HL-60 (cell line): ENCODE measurements around the gene NFAT5.

Experiments
- POLR2AphosphoS5 ChIP-seq: IDR thresholded peaks from 2 replicates; pipeline ENCODE4 v1.6.1; 2012; ENCODE audit warnings: low read depth
- TF ChIP-seq, protein P1 (sequence below): IDR thresholded peaks from one replicate; pipeline ENCODE4 v1.5.1; 2011; ENCODE audit warnings: low read length, control low read depth, inconsistent platforms; ENCODE audit not compliant: insufficient read depth
- TF ChIP-seq, protein P2 (sequence below): IDR thresholded peaks from 2 replicates; pipeline ENCODE4 v1.6.1; 2012; ENCODE audit warnings: low read depth; ENCODE audit not compliant: insufficient replicate concordance

DNA sequence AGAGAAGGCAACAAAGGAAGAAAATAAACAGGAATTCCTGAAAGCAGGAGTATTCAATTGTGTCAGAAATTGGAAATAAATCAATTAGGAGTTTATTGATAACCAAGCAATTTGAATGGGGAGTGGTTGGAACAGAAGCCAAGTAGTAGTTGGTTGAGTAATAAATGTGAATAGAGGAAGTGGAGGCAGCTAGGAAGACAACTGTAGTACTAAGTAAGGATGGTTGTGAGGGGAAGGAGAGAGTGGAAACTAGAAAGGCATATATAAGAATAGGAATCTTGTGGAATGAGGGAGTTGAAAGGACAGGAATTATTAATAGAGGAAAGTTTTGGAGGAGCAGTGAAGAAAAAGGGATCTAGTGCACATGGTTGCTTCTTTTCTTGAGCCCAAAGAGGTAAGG, 34.4 kb downstream of the NFAT5 start:
- TF ChIP-seq, protein P1, sequence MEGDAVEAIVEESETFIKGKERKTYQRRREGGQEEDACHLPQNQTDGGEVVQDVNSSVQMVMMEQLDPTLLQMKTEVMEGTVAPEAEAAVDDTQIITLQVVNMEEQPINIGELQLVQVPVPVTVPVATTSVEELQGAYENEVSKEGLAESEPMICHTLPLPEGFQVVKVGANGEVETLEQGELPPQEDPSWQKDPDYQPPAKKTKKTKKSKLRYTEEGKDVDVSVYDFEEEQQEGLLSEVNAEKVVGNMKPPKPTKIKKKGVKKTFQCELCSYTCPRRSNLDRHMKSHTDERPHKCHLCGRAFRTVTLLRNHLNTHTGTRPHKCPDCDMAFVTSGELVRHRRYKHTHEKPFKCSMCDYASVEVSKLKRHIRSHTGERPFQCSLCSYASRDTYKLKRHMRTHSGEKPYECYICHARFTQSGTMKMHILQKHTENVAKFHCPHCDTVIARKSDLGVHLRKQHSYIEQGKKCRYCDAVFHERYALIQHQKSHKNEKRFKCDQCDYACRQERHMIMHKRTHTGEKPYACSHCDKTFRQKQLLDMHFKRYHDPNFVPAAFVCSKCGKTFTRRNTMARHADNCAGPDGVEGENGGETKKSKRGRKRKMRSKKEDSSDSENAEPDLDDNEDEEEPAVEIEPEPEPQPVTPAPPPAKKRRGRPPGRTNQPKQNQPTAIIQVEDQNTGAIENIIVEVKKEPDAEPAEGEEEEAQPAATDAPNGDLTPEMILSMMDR: no peak
- TF ChIP-seq POLR2AphosphoS5: no peak
- TF ChIP-seq, protein P2, sequence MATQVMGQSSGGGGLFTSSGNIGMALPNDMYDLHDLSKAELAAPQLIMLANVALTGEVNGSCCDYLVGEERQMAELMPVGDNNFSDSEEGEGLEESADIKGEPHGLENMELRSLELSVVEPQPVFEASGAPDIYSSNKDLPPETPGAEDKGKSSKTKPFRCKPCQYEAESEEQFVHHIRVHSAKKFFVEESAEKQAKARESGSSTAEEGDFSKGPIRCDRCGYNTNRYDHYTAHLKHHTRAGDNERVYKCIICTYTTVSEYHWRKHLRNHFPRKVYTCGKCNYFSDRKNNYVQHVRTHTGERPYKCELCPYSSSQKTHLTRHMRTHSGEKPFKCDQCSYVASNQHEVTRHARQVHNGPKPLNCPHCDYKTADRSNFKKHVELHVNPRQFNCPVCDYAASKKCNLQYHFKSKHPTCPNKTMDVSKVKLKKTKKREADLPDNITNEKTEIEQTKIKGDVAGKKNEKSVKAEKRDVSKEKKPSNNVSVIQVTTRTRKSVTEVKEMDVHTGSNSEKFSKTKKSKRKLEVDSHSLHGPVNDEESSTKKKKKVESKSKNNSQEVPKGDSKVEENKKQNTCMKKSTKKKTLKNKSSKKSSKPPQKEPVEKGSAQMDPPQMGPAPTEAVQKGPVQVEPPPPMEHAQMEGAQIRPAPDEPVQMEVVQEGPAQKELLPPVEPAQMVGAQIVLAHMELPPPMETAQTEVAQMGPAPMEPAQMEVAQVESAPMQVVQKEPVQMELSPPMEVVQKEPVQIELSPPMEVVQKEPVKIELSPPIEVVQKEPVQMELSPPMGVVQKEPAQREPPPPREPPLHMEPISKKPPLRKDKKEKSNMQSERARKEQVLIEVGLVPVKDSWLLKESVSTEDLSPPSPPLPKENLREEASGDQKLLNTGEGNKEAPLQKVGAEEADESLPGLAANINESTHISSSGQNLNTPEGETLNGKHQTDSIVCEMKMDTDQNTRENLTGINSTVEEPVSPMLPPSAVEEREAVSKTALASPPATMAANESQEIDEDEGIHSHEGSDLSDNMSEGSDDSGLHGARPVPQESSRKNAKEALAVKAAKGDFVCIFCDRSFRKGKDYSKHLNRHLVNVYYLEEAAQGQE: no peak
